ENCODE measurements around the gene GNRH2.
"Not testable (repeated sequence)": the region's sequence is repeated elsewhere in the genome, so short reads cannot be mapped to it uniquely, and the experiment has no call there.

The GNRH2 gene

DNA sequence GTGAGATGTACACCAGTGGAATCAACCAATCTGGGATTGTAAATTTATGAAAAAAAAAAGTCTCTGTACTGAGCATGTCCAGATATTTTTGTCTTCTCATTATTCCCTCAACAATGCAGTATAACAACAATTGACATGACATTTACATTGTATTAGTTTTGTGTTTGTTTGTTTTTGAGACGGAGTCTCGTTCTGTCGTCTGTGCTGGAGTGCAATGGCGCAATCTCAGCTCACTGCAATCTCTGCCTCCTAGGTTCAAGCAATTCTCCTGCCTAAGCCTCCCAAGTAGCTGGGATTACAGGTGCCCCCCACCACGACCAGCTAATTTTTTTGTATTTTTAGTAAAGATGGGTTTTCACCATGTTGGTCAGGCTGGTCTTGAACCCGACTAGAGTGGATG, 31.9 kb downstream of the GNRH2 start:
- FAIRE-seq, result not testable (repeated sequence)

- no peak for FAIRE-seq
Observed at GRCh38 chr20:3077618-3078134, 34.3 kb downstream of the GNRH2 start.

- FAIRE-seq, result no peak
Observed at GRCh38 chr20:3080939-3081388, 37.5 kb downstream of the GNRH2 start.

DNA sequence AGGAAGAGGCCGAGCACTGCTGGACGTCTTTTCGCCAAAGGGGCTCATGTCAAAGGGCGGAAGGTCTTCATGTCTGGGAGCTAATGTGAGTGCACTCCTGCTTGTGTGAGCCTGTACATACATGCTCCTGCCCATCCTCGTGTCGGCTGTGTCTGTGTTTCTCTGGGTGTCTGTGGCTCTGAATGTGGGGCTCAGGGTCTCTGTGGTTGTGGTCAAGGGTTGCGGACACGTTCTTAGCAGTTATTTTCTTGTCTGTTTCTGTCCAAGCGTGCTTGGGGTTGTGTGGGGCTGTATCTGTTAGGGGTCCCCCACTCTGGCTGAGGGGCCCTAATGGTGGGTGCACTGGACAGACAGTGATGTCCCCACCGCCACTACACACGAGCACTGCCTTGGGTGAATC, 38.2 kb downstream of the GNRH2 start:
- FAIRE-seq, result no peak

DNA sequence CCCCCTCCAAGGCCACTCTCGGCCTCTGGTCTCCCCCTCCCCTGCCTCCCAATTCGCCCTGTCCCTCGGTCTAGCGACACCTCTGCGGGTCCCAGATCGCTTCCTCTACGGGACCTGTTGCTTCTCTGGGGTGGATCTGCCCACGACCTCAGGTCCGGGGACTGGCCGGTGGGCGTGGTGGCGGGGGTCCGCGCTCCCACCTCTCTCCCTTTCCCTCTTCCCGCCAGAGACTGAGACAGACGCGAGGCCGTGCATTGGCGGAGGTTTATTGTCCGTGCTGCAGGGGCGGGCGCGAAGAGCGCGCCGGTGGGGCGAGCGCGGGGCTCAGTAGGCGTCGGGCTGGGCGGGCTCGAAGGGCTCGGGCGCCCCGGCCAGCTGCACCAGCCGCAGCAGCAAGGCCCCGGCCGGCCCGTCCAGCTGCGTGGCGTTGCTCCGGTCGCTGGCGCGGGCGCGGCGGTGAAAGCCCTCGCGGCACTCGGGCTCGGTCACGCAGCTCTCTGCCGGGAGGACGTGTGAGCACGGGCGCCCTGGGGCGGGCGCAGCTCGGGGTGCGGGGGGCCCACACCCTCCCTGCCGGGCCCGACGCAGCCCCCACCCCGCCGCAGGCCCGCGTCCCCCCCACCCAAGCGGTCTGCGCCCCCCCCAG, 39.0 kb downstream of the GNRH2 start:
- FAIRE-seq, result no peak

DNA sequence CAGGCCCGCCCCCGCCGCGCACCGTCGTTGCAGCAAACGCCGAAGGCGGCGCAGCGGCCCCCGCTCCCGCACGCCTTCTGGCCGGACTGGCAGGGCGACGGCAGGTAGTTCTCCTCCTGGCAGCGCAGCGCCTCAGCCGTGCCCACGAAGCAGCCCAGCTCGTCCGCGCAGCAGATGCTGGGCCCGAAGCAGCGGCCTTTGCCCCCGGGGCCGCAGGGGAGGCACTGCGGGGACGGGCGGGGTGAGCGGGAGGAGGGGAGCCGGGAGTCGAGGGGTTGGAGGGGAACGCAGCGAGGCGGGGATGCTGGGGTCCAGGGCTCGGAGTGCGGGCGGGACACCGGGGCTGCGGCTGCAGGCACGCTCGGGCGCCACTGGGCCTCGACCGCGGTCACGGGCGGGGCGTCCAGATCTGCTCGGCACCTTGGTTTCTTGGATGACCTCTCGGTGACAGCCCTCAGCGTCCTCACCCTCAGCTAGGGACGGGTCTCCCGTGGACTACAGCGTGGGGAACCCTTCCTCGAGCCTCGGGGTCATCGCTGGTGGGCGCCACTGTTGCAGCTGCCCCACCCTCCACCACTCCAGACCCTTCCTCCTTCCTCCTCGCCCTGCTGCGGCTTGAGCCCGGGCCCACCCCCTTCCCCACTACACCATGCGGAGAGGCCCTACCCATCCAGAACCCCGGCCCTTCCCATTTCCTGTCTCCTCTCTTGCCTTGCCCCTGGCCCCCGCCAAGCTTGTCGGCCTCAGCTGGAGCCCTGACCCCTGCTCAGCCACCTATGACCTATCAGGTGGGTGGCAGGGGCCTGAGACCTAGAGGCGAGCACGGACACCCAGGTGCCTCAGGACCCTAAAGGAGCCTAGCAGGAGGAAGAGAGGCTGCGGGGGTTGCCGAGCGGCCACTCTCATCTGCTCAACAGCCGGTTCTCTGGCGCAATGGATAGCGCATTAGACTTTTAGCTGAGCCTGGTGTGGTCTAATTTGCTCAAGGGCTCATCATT, 39.8 kb downstream of the GNRH2 start:
- no peak for FAIRE-seq

GRCh38 chr20:3084283-3084985, 41.0 kb downstream of the GNRH2 start, which contains the start of gene AVP:
Gene AVP (minus strand): TSS chr20:3084724. CDS start chr20:3084674, 50 bp downstream.
- FAIRE-seq, result no peak

- FAIRE-seq, result no peak
Observed at GRCh38 chr20:3084986-3085360, 41.6 kb downstream of the GNRH2 start.

- no peak for FAIRE-seq
Observed at GRCh38 chr20:3085571-3086072, 42.2 kb downstream of the GNRH2 start.

- no peak for FAIRE-seq
Observed at GRCh38 chr20:3088031-3088430, 44.6 kb downstream of the GNRH2 start.

- FAIRE-seq, result no peak
Observed at GRCh38 chr20:3090565-3090964, 47.1 kb downstream of the GNRH2 start.

DNA sequence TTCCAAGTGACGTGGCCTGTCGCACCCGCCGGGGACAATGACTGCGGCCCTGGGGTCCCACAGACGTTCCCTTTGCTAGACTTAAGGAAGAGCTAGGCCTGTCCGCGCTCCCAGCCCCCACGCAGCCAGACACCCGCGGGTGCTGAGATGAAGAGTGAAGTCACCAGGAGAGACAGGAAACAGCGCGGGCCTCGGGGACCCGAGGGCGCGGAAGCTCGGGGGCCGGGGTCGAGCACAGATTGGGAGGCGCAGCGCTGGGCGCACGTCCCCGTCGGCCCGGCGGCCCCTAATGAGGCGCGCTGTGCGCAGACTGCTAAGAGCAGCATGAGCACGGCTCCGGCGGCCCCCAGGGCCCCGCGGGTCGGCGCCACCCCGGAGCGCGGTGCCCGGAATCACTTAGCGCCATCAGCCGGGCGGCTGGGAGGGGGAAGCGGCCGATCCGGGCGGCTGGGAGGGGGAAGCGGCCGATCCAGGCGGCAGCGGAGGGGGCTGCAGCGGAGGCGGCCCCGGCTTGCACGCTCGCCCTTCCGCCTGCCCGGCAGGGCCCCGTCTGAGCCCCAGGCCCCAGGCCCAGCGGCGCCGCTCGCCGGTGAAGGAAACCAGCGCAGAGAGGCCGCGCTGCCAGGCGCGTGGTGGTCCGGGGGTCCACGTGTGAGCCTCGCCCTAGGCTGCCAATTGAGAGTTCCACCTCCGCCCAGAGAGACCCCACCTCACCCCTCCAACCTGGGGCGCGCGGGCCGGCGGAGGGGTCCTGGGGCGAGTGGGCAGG, 49.4 kb downstream of the GNRH2 start:
- FAIRE-seq, result no peak

DNA sequence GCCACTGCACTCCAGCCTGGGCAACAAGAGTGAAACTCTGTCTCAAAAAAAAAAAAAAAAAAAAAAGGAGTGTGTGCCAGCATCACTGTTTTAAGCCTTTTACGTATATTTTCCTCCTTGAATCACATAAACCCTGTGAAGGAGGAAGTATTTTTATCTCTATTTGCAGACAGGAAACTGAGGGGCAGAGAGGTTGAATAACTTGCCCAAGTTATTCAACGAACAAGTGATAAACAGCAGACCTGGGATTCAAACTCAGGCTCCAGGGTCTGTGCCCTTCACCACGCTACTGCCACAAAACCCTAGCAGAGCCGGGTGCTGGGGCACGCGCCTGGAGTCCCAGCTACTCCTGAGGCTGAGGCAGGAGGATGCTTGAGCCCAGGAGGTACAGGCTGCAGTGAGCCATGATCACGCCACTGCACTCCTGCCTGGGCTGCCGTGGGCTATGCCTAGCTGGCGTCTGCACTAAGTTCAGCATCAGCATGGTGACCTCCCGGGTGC, 50.5 kb downstream of the GNRH2 start:
- no peak for FAIRE-seq

DNA sequence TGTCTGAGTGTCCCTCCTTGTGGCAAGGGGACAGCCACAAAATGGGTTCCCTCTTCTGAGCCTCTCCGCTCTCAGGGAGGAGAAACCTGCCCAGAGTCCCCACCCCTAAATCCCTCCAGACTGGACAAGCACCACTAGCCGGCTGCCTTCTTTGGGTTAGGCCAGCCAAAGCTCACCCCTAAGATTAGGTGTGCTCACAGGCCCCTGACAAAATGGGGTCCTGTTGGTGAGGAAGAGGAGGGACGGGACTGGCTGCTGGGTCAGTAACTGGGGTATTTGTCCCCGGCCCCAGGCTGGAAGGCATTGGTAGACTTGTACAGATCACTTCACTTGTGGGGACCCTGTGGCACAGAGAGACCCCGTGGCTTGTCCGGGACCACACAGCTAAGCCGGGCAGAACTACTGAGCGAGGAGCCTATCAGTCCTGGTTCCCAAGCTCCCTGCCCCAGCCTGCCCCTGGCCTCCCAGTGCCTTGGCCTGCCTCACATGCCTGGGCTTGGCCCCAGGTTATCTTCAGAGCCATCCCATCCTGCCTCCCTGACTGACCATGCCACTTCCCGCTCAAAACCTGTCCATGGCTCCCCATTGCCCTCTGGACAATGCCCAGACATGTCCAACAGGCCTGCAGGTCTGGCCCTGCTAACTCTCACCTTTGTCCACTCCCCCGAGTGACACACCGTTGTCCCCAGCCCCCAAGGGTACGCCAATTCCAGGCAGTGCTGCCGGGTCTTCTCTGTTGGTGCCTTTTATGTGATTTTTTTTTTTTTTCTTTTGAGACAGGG, 51.6 kb downstream of the GNRH2 start:
- no peak for FAIRE-seq

Data from islet of Langerhans (tissue), 1 donor.